OCI-LY3 (cell line): Measurements from ENCODE around the gene MYO7A.

ENCODE experiments used
- H2AFZ ChIP-seq: fragments of 200-600, 300-600 bp; shearing (Covaris generic); 2 replicates; pipeline ENCODE4 v1.6.0; 2014; ENCODE audit warnings: antibody characterized with exemption, low read depth, low read length
- H3K27ac ChIP-seq: fragments of 200-600, 300-600 bp; sonication (generic); 2 replicates; pipeline ENCODE4 v1.5.1; 2014; ENCODE audit warnings: mild to moderate bottlenecking, low read length, moderate library complexity, mixed read lengths
- H3K27me3 ChIP-seq: fragments of 200-600, 300-600 bp; sonication (generic); 2 replicates; pipeline ENCODE4 v1.6.1; 2014; ENCODE audit warnings: low read depth, low read length, mixed read lengths
- H3K36me3 ChIP-seq: fragments of 200-600, 300-600 bp; sonication (generic); replicated peaks from 2 replicates; pipeline ENCODE3; 2014; ENCODE audit warnings: low read depth, low read length, mixed read lengths
- H3K4me1 ChIP-seq: fragments of 300-600, 200-600 bp; sonication (generic); 2 replicates; pipeline ENCODE4 v1.6.1; 2014; ENCODE audit warnings: low read length, mixed read lengths
- H3K4me2 ChIP-seq: fragments of 200-600, 300-600 bp; sonication (generic); 2 replicates; pipeline ENCODE4 v1.6.1; 2014; ENCODE audit warnings: low read length, mixed read lengths
- H3K4me3 ChIP-seq: fragments of 300-600, 200-600 bp; sonication (generic); 2 replicates; pipeline ENCODE4 v1.5.1; 2014; ENCODE audit warnings: antibody characterized with exemption, mild to moderate bottlenecking, low read length, moderate library complexity
- H3K79me2 ChIP-seq: fragments of 300-600, 200-600 bp; shearing (Covaris generic); 2 replicates; pipeline ENCODE4 v1.6.1; 2014; ENCODE audit warnings: mild to moderate bottlenecking, low read length, mixed read lengths
- H3K9ac ChIP-seq: fragments of 300-600, 200-600 bp; shearing (Covaris generic); 2 replicates; pipeline ENCODE4 v1.6.0; 2014; ENCODE audit warnings: mild to moderate bottlenecking, low read length, moderate library complexity
- H3K9me3 ChIP-seq: fragments of 200-600, 300-600 bp; shearing (Covaris generic); 2 replicates; pipeline ENCODE4 v1.6.1; 2014; ENCODE audit warnings: low read length, mixed read lengths; ENCODE audit not compliant: insufficient read depth
- H4K20me1 ChIP-seq: fragments of 200-600, 300-600 bp; sonication (generic); 2 replicates; pipeline ENCODE4 v1.6.1; 2016; ENCODE audit warnings: low read length, mixed read lengths; ENCODE audit not compliant: insufficient read depth
- CTCF ChIP-seq: fragments of 200-600, 300-600 bp; sonication (generic); IDR thresholded peaks from 2 replicates; pipeline ENCODE4 v1.5.1; 2014; ENCODE audit warnings: antibody characterized with exemption, low read length, low read depth
- EZH2phosphoT487 ChIP-seq: fragments of 200-600 bp; shearing (Covaris generic); IDR thresholded peaks from 2 replicates; pipeline ENCODE4 v1.6.1; 2018; ENCODE audit warnings: antibody characterized with exemption, mixed run types, low read depth

Gene MYO7A

GRCh38 chr11:77093056-77093891 lies 34.8 kb upstream of the MYO7A start:
- Histone ChIP-seq H3K36me3 (no peaks in the 10 kb centered on the region), H2AFZ (no peak overlapping the region)

GRCh38 chr11:77093987-77094840 lies 33.8 kb upstream of the MYO7A start:
- H3K27ac ChIP-seq, result no peak overlapping the region
- H2AFZ ChIP-seq, result no peak overlapping the region
- no peak overlapping the region for H3K4me2 ChIP-seq
- H3K9me3 ChIP-seq, result no peaks in the 10 kb centered on the region
- TF ChIP-seq CTCF, result no peak
- no peak for TF ChIP-seq EZH2phosphoT487
- no peaks in the 10 kb centered on the region for H4K20me1 ChIP-seq
- no peak overlapping the region for H3K9ac ChIP-seq
- H3K4me1 ChIP-seq, result peaks cover 7% of the 10 kb centered on the region
- no peaks in the 10 kb centered on the region for H3K79me2 ChIP-seq
- H3K4me3 ChIP-seq, result no peak overlapping the region
- H3K36me3 ChIP-seq, result no peaks in the 10 kb centered on the region
- H3K27me3 ChIP-seq, result no peaks in the 10 kb centered on the region

More at GRCh38 chr11:77093056-77093891, 34.8 kb upstream of the MYO7A start:
- Histone ChIP-seq H3K9ac (no peak overlapping the region), H3K79me2 (no peaks in the 10 kb centered on the region), H3K9me3 (no peaks in the 10 kb centered on the region), H3K4me2 (no peak overlapping the region), H3K27me3 (no peaks in the 10 kb centered on the region), H4K20me1 (no peaks in the 10 kb centered on the region), H3K27ac (no peak overlapping the region), H3K4me1 (peaks cover 7% of the 10 kb centered on the region), H3K4me3 (no peak overlapping the region)
- TF ChIP-seq EZH2phosphoT487, result no peak
- no peak for TF ChIP-seq CTCF

- peaks cover 7% of the 10 kb centered on the region for H3K4me1 ChIP-seq
- no peaks in the 10 kb centered on the region for H3K79me2 ChIP-seq
- H3K9me3 ChIP-seq, result no peaks in the 10 kb centered on the region
- H3K9ac ChIP-seq, result no peak overlapping the region
- H4K20me1 ChIP-seq, result no peaks in the 10 kb centered on the region
- H3K27me3 ChIP-seq, result no peaks in the 10 kb centered on the region
- H3K27ac ChIP-seq, result no peak overlapping the region
- H3K4me2 ChIP-seq, result no peak overlapping the region
- no peak overlapping the region for H2AFZ ChIP-seq
- H3K4me3 ChIP-seq, result no peak overlapping the region
- TF ChIP-seq CTCF (no peak), EZH2phosphoT487 (no peak)
- H3K36me3 ChIP-seq, result no peaks in the 10 kb centered on the region
Observed at GRCh38 chr11:77094841-77095365, 33.1 kb upstream of the MYO7A start.
